WTC11 (cell line): ENCODE data around the gene TBC1D22A. TPM values are rescaled to one million over a fixed set of nuclear protein-coding genes. Genes with fewer than 3 reads are reported as not detected.

Experiments
- ATAC-seq: fragments of 200-7000 bp; cut with Tn5 transposase; 2 replicates; pipeline ENCODE4 v1.10.0; 2021; ENCODE audit warnings: mild to moderate bottlenecking, moderate library complexity
- CTCF ChIA-PET: fragments of 300-600 bp; sonication (Branson Sonifier 250); formaldehyde crosslinking; loops from one replicate; lab custom pipeline; 2021; ENCODE audit warnings: antibody characterized with exemption; lab: Charles Lee
- POLR2A ChIA-PET: fragments of 350-600 bp; sonication (Branson Sonifier 250); formaldehyde crosslinking; loops from one replicate; lab custom pipeline; 2021; ENCODE audit warnings: antibody characterized with exemption; lab: Charles Lee
- DNase-seq: peaks from one replicate; pipeline ENCODE4 v3.0.0; 2021; ENCODE audit warnings: low spot score
- H3K27ac Mint-ChIP-seq: 2 replicates; pipeline ENCODE4 v1.8.0; 2021; ENCODE audit warnings: mixed read lengths
- H3K27me3 Mint-ChIP-seq: 2 replicates; pipeline ENCODE4 v1.8.0; 2021; ENCODE audit warnings: low read depth, mild to moderate bottlenecking, moderate library complexity, mixed read lengths
- H3K36me3 Mint-ChIP-seq: 2 replicates; pipeline ENCODE4 v1.8.0; 2021; ENCODE audit warnings: mixed read lengths
- H3K4me1 Mint-ChIP-seq: 2 replicates; pipeline ENCODE4 v1.8.0; 2022; ENCODE audit warnings: mixed read lengths
- H3K4me3 Mint-ChIP-seq: 2 replicates; pipeline ENCODE4 v1.8.0; 2021; ENCODE audit warnings: mild to moderate bottlenecking, moderate library complexity, mixed read lengths
- H3K9me3 Mint-ChIP-seq: 2 replicates; pipeline ENCODE4 v1.8.0; 2021; ENCODE audit warnings: mixed read lengths
- AR ChIP-seq: fragments of 250-450 bp; sonication (Bioruptor Pico); IDR thresholded peaks from 2 replicates; pipeline ENCODE4 v1.9.0; 2021; ENCODE audit warnings: mild to moderate bottlenecking
- ATF2 ChIP-seq: sonication (generic); formaldehyde crosslinking; IDR thresholded peaks from 2 replicates; pipeline ENCODE4 v1.8.1; 2022; ENCODE audit warnings: low read depth, missing genetic modification reagents, borderline replicate concordance
- CREB1 ChIP-seq: sonication (generic); formaldehyde crosslinking; IDR thresholded peaks from 2 replicates; pipeline ENCODE4 v1.8.0; 2023; ENCODE audit warnings: mild to moderate bottlenecking, missing genetic modification reagents
- FOXP4 ChIP-seq: sonication (generic); formaldehyde crosslinking; IDR thresholded peaks from 2 replicates; pipeline ENCODE4 v1.8.0; 2022; ENCODE audit warnings: mild to moderate bottlenecking, missing genetic modification reagents
- IRF2 ChIP-seq: sonication (generic); formaldehyde crosslinking; IDR thresholded peaks from 2 replicates; pipeline ENCODE4 v1.8.0; 2022; ENCODE audit warnings: low read depth, missing genetic modification reagents, borderline replicate concordance
- PRRX2 ChIP-seq: fragments of 250-450 bp; sonication (Bioruptor Pico); IDR thresholded peaks from 2 replicates; pipeline ENCODE4 v1.8.0; 2021; ENCODE audit warnings: mild to moderate bottlenecking
- SOX15 ChIP-seq: fragments of 250-450 bp; sonication (Bioruptor Pico); IDR thresholded peaks from 2 replicates; pipeline ENCODE4 v1.9.0; 2021; ENCODE audit warnings: mild to moderate bottlenecking
- TCF7 ChIP-seq: sonication (generic); formaldehyde crosslinking; IDR thresholded peaks from 2 replicates; pipeline ENCODE4 v1.8.0; 2022; ENCODE audit warnings: mild to moderate bottlenecking, low read depth, missing genetic modification reagents, moderate library complexity
- TP53 ChIP-seq: sonication (generic); formaldehyde crosslinking; IDR thresholded peaks from 2 replicates; pipeline ENCODE4 v1.8.1; 2023; ENCODE audit warnings: mild to moderate bottlenecking, missing genetic modification reagents
- USF2 ChIP-seq: sonication (generic); formaldehyde crosslinking; IDR thresholded peaks from 2 replicates; pipeline ENCODE4 v1.8.1; 2023; ENCODE audit warnings: mild to moderate bottlenecking, missing genetic modification reagents, moderate library complexity
- ZNF425 ChIP-seq: fragments of 250-450 bp; sonication (Bioruptor Pico); conservative IDR thresholded peaks from 2 replicates; pipeline ENCODE4 v1.9.0; 2021; ENCODE audit warnings: mild to moderate bottlenecking
- total RNA-seq: library from RNA; stranded (reverse); gene quantifications from 3 replicates; pipeline ENCODE4 v1.2.3, GENCODE V29; 2021

Gene TBC1D22A
- total RNA-seq, 1 experiment from 2014 or later: 18.1 TPM

- TF ChIP-seq ZNF425: no peak
- TF ChIP-seq AR: no peak
- TF ChIP-seq, all 79 proteins: peak for 0
These were observed 392.9 kb downstream of the TBC1D22A start (continued) for GRCh38 chr22:47155131-47155885.

- Mint-ChIP-seq H3K36me3 (no peaks in the 10 kb centered on the region), H3K27me3 (no peaks in the 10 kb centered on the region), H3K27ac (no peak overlapping the region), H3K4me3 (no peak overlapping the region), H3K4me1 (no peaks in the 10 kb centered on the region), H3K9me3 (no peaks in the 10 kb centered on the region)
- POLR2A ChIA-PET: no interaction called here
- TF ChIP-seq USF2 (CRISPR knock-in tag) (no peak), ATF2 (CRISPR knock-in tag) (no peak), TCF7 (CRISPR knock-in tag) (no peak), FOXP4 (CRISPR knock-in tag) (no peak), CREB1 (no peak), SOX15 (no peak), IRF2 (CRISPR knock-in tag) (no peak), TP53 (CRISPR knock-in tag) (no peak), AR (no peak), PRRX2 (no peak)
- CTCF ChIA-PET: interaction anchor here (0.8 kb wide), 1 partner anchor 98 kb away, joined by 4 read pairs; no protein-coding TSS in a partner anchor
- DNase-seq (no peak), ATAC-seq (no peak)
These were observed 393.5 kb downstream of the TBC1D22A start for GRCh38 chr22:47155912-47156311.
